HG03066 (cell line): Measurements from ENCODE around the gene TSHZ1.
"Not testable (repeated sequence)": the region's sequence is repeated elsewhere in the genome, so short reads cannot be mapped to it uniquely, and the experiment has no call there.

Experiments
- ATAC-seq: cut with Tn5 transposase; IDR thresholded peaks from one replicate; pipeline ENCODE4 v1.9.1; 2021; ENCODE audit warnings: low read depth; ENCODE audit not compliant: unreplicated experiment

TSHZ1 gene

DNA sequence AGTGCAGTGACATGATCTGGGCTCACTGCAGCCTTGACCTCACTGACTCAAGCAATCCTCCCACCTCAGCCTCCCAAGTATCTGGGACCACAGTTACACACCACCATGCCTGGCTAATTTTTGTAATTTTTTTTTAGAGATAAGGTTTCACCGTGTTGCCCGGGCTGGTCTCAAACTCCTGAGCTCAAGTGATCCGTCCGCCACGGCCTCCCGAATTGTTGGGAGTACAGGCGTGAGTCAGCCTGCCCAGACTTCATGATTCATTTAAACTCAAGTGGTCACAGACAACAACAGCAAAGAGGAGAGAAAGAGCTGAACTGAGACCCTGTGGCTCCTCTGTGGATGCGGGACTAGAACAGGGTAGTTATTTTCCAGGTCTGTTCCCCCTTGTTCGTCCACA is 83.0 kb downstream of the TSHZ1 start:
- ATAC-seq: no peak

DNA sequence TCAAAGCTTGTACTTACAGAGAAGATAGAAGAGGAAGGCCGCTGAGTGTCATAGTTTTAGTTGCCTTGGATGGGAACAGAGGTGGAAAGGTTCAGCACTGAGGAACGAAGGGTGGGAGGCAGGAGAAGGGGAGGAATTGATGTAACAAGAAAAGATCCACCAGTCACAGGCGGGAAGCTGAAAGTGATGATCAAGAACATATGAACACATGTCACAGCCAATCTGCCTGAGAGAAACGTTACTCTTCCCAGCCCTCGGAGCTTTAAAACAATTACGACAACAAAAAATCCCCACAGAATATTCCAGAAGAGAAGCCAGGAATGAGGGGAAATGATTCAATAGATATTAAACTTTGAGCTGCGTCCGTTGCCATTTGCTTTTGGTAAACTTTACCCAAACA is 87.1 kb downstream of the TSHZ1 start:
- ATAC-seq: no peak

DNA sequence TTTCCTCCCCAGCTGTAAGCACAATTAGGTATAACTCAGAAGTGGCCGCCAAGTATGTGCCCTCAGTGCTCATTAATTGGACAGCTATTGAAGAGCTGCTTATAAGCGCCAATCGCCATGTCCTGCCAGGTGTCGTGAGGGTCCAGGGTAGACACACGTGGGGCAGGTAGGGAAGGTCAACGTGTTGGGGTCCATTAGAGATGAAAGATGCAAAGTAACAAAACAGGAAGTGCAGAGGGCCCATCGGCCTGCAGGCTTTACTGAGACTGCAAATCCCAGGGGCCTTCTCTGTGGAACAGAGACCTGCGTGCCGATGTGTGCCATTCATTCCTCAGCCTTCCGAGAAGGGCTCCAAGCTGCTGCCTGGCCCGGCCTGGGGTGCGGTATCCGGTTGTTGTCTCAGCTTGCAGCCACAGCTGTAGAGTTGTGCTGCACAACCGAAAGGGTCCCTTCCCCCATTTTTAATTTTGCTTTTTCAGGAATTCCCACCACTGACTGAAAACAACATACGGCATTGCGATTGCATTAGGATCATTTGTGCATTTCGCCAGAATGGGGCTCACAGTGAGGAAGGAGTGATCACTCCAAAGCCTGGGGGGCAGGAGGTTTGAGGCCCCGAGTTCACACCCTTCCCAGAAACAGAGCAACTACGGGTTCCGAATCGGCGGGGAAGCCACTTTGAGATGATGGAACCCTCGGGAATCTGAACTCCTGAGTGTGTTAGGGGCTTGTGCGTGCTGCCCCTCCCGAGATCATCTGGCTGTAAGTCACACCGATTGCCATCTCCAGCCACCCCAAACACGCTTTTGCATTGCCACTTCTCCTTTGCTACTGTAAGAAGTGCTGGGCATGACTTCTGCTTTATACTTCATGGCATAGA is 94.3 kb downstream of the TSHZ1 start:
- no peak for ATAC-seq

DNA sequence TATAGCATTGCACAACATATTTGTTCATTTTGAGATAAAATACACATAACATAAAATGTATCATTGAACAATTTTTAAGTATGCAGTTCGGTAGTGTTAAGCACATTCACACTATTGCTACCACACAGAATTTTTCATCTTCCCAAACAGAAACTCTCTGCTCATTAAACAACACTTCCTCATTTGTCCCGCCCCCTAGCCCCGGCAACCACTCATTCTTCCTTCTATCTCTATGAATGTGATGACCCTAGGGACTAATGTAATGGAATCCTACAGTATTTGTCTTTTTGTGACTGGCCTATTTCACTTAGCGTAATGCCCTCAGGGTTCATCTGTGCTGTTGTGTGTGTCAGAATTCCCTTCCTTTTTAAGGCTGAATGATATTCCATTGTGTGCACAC is 95.4 kb downstream of the TSHZ1 start:
- no peak for ATAC-seq

DNA sequence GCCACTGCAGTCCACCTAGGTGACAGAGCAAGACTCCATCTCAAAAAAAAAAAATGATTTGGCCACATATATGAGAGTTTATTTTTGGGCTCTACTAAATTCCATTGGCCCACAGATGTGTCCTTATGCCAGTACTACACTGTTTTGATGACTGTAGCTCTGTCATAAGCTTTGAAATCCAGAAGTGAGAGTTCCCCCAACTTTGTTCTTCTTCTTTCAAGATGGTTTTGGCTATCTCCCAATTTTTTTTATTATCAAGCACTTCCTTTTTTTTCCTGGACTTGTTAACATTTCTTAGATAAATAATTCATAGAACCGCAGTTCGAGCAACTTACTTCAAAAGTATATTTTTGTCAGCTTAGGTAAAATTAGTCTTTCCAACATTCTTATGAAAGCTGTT is 96.9 kb downstream of the TSHZ1 start:
- no peak for ATAC-seq

DNA sequence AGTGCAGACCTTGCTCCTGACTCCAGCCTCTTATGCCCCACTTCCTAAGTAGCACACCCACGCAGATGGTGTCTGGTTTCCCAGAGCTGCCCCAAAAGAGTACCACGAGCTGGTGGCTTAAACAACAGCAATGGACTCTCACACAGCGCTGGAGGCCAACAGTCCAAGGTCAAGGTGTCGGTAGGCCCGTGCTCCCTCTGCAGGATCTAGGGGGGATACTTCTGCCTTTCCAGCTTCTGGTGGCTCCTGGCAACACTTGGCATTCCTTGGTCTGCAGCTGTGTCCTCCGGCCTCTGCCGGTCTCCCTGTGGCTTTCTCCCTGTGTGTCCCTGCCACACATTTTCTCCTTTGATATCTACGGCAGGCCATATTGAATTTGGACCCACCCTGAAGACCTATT is 99.0 kb downstream of the TSHZ1 start:
- no peak for ATAC-seq

DNA sequence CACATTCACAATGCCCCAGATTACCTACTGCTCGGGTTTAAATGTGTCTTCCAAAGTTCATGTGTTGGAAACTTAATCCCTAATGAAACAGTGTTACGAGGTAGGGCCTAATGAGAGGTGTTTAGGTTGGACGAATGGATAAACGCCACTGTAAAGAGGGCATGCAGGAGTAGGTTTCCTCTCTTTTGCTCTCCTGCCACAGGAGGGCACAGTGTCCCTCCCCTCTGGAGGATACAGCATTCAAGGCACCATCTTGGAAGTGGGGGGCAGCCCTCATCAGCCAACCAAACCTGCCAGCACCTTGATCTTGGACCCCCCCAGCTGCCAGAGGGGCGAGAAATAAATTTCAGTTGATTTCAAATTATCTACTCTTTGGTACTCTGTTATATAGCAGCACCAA is 103.5 kb downstream of the TSHZ1 start:
- ATAC-seq: no peak

DNA sequence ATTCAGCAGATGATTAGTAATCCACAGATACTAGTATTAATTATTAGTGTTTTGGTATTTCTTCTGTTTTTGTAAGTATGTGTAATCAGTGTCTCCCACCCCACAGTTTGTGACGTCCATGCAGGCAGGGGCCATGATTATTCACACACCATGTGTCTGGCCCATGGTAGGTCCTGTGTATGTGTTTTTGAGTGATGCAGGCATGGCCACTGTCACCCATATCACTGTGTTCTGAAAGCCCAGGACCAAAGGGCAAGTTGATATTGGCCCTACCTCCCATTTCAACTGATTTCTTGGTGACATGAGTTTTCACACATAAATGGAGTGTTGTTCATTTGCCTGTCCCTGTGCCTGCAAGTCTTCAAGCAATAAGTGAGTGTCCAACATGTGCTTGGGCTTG is 104.0 kb downstream of the TSHZ1 start:
- no peak for ATAC-seq

DNA sequence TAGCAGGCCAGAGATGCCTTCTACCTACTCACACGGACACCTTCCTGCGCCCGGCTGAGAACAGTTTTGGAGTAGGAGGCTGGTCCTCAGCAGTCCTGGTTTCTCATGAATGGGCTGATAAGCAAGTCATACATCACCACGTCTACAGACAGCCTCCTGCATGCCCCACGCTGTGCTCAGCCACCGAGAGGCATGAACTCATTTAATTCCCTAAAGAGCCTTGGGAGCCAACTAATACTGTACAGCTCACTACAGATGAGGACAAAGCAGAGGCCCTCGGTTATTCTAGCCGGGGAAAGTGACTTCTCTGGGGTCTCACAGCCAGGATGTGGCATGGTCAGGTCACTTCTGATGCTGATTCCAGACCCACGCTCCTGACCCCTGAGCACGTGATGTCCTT is 105.6 kb downstream of the TSHZ1 start:
- ATAC-seq: no peak

DNA sequence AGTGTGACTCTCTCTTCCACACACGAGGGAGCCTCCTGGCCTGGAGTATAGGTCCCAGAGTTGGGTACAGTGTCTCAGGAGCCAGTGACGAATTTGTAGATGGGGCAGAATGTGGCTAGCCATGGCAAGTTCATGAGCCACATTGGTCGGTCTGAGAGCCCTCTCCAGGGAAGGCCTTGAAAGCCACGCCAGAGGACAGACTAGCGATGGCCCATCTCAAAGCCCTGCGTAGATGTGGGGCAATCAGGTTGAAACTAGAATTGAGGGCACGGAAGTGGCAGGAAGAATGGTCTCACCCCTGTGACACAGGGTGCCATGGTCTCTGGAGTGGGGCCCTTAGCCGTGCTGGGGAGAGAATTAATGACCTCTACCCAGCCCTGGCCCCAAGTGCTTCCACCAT is 106.2 kb downstream of the TSHZ1 start:
- ATAC-seq: no peak

DNA sequence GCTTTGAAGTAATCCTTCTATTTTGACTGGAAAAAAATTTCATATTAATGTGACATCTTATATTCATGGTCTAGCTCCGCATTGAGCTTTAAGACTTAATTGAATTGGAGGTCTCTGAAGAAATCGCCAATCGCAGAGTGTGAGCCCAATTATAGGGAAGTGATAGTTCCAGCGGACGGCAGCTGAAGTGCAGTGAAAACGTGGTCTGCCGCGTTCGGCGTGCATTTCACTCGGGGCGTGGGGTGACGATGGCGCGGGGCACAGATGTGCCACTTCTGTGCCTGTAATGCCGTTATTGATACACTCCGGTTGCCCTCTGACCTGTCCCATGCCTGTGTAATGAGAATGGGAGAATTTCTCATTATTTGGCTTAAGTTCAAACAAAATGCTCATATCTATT is 106.7 kb downstream of the TSHZ1 start:
- ATAC-seq: no peak

DNA sequence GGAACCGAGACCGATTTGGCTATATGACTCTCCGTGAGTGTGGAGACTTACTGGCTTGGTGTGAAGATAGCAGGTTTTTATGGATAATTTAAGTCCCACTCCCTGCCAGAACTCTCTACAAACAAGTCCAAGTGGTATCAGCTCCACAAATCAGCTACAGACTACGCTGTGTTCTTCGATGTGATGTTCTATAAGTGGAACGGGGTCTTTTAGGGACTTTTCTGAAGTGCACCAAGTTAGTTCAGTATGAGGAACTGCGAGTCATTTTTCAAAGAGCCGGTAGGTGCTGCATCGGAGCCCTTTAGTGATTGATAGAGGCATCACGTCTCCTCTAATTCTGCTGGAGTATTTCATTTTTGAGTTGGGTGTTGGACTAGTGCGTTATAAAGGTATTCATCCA is 107.1 kb downstream of the TSHZ1 start:
- ATAC-seq: no peak

DNA sequence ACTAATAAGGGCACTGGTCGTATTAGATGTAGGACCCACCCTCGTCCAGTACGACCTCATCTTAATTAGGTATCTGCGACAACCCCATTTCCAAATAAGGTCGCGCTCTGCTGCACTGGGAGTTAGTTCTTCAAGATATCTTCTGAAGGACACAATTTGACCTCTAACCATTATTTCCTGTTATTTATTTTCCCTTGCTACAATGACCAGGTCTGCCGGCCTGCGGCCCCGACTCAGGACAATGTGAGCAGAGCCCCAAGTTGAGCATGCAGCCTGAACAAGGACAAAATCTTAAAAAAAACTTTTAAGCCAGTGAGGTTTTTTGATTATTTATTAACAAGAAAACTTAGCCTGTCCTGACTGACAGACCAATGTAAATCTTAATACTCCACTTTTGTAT is 109.3 kb downstream of the TSHZ1 start:
- no peak for ATAC-seq

DNA sequence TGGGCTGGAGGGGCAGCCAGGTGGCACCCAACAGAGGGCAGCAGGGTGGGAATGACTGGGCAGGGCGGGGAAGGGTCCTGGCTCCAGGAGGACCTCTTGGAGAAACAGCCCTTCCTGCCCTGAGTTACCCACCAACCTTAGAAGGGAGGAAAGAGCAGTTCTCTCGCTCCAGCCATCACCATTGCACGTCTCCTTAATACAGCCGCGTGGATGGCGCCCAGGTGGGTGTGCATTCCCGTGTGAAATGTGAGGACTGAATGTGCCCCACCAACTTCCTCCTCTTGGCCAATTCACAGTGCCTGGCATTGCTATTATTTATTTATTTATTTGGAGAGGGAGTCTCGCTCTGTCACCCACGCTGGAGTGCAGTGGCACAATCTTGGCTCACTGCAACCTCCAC is 109.9 kb downstream of the TSHZ1 start:
- ATAC-seq: no peak

DNA sequence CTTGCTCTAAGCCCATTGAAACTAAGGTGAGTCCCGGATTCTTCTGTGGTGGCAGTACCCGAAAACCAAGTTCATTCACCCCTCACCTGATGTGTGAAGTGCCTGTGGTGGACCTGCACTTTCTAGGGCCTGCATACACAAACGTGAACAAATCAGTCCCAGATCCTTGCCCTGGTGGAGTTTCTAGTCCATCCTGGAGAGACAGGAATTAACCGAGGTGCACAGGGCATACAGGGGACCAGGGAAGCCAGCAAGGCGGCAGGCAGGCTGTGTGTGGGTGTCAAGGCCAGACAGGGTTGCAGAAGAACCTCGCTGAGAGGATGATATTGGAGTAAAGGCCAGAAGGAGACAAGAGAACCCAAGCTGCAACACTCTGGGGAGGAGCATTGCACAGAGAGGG is 110.8 kb downstream of the TSHZ1 start:
- ATAC-seq: no peak

DNA sequence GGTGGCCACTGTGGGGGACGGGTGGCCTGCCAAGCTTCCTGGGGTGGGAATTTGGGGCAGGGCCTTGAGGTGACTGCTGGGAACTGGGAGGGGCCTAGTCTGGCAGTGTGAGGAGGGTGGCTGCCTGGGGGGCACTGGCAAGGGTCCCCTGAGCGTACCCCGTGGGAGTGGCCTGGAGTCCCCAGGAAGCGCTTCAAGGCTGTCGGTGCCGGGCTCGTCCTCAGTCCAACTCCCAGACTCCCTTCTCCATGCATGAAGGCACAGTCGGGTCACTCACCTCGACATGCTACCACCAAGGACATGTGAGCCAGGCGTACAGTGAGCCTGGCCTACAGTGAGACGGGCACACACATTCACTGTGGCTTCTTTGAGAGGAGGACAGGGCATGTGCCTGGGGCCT is 111.6 kb downstream of the TSHZ1 start:
- no peak for ATAC-seq

DNA sequence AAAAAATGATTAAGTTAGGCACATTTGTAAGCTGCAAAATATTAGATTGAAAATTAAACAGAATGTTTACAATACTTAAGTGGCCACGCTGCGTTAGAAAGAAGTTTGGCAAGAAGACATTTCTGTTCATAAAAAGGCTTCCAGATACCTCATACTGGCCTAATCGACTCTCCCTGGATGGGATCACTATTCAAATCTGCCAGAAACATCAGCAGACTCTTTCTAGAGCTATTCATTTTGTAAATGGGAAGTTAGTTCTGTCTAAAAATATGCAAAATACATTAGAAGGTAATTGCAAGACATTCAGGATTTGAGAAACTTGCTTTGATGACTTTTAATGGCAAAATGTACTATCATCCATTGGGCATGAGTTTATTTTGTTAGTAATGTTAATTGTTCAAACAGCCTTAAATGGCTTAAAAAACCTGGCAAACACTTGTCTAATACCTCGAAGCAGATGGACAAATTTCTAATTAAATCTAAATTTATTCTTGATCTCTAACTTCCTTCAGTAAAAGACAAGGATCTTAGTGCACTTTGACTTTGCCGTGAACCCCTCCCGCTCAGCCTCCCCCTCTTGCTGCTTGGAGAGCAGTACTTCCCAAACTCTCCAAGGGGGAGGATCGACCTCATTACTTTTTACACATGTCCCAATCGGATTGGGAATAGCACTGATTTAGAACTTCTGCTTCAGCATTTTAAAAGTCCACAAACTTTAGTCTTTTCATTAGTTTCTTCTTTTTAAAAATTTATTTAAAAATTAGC is 113.4 kb downstream of the TSHZ1 start:
- ATAC-seq: no peak

DNA sequence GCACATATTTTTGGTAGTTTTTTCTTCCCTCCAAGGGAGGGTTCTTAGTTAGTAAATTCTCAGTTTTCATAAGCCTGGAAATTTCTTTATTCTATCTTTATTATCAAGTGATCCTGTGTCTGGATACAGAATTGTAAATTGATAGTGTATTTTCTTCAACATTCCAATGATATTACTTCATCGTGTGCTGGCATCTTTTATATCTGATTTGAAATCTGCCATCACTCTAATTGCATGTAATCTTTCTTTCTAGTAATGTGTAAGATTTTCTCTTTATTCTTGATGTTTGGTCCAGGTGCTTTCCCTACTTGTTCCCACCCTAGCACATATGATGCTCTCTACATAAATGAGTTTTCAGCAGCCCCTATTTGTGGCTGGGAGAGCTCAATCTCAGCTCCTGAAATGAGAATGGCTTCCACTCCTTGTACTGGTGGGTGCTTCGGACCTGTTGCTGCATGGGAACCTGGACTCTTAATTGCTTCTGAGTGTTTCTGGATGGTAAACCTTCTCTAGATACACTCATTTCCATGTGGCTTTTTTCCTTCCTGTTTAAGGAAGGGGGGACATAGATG is 114.2 kb downstream of the TSHZ1 start:
- ATAC-seq: no peak

DNA sequence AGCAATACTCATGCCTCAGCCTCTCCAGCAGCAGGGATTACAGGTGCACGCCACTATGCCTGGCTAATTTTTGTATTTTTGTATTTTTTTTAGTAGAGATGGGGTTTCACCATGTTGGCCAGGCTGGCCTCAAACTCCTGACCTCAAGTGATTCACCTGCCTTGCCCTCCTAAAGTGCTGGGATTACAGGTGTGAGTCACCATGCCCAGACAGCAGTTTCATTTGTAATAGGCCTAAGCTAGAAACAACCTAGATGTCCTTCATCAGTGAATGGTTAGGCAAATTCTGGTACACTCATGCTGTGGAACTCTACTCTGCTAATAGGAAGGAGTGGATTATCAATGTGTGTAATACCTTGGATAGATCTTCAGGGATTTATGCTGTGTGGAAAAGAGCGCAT is 119.2 kb downstream of the TSHZ1 start:
- ATAC-seq: not testable (repeated sequence)

DNA sequence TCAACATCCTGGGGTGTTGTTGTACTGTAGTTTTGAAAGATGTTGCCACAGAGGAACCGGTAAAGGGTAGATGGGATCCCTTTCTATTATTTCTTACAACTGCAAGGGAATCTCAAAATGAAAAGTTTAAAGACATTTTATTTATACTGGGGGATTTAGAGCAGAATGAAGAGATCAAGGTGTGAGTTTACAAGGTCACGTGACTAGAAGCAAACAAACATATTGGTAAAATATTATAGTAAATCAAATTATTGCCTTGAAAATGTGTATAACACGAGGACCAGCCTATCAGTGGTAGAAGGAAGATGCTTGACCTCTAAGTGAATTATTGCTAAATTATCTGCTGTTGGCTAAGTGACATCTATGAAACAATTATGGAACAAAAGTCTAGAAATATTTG is 119.7 kb downstream of the TSHZ1 start:
- no peak for ATAC-seq

DNA sequence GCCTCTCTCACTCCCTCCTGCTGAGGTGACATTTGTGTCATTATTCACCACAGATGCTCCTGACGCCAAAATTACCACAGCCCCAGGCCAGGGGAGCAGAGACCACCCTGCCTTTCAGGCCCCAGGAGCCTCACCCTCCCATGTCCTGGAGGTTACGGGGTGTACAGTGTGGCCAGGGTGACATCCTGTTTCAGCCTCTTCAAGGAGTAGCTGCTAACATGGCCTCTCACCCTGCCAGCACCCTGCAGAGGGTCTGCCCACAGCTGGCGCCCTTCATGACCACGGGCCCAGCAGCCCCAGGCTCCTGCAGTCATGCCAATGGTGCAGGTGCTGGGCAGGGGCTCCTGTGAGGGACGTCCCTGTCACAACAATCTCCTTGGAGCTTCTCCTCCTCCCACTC is 124.3 kb downstream of the TSHZ1 start:
- no peak for ATAC-seq

DNA sequence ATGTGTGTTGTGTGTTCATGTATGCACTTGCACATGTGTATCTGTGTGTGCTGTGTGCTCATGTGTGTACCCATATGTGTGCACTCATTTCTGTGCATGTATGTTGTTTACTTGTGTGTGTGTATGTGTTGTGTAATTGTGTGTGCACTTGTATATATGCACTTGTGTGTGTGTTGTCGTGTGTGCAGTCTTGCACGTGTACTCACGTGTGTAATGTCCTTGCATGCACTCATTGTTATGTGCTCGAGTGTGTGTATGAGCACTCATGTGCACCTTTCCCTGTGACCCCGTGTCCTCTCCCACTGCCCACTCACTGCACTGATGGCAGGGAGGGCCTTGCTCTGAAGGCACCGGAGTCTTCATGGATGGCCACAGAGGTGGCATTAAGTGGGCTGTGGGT is 124.9 kb downstream of the TSHZ1 start:
- no peak for ATAC-seq
